Transverse colon (tissue), 4 donors: ENCODE results near the gene EXT2. TPM values are rescaled to one million over a fixed set of nuclear protein-coding genes. Genes with fewer than 3 reads are reported as not detected.

Experiments
- DNase-seq: peaks from one replicate; pipeline ENCODE4 v3.0.0-alpha.2; 2019
- H3K27ac ChIP-seq, 4 donors: fragments of 200-600 bp; sonication (generic); 2 replicates each; pipeline ENCODE4 v1.5.1; 2016 to 2018; ENCODE audit warnings: inconsistent platforms in 4 of 4
- H3K27me3 ChIP-seq: fragments of 200-600 bp; sonication (generic); 2 replicates; pipeline ENCODE4 v1.5.1; 2017; ENCODE audit warnings: inconsistent platforms
- H3K36me3 ChIP-seq, 4 donors: fragments of 200-600 bp; sonication (generic); 2 replicates each; pipeline ENCODE4 v1.5.1; 2017 to 2019; ENCODE audit warnings: inconsistent platforms in 4 of 4
- H3K4me1 ChIP-seq, 4 donors: fragments of 200-600 bp; sonication (generic); 2 replicates each; pipeline ENCODE4 v1.5.1; 2017 to 2020; ENCODE audit warnings: inconsistent platforms in 4 of 4
- H3K4me3 ChIP-seq, 4 donors: fragments of 200-600 bp; sonication (generic); 1 replicate in 1 of 4; 2 replicates in 3 of 4; pipeline versions ENCODE4 v1.5.1 to v1.6.1; 2017 to 2019; ENCODE audit warnings: inconsistent platforms in 4 of 4
- H3K9me3 ChIP-seq, 2 donors: fragments of 200-600 bp; sonication (generic); 2 replicates each; pipeline ENCODE4 v1.5.1; 2017 to 2019; ENCODE audit warnings: inconsistent platforms in 2 of 2
- CTCF ChIP-seq, 5 experiments: fragments of 200-600 bp in 3 of 5; fragments of 450-650 bp in 2 of 5; sonication (generic) in 3 of 5; IDR thresholded peaks; 1 replicate in 2 of 5; 2 replicates in 3 of 5; pipeline ENCODE4 v1.5.1; 2016 to 2017; ENCODE audit warnings: antibody characterized with exemption in 5 of 5, inconsistent platforms in 3 of 5, mild to moderate bottlenecking in 2 of 5, moderate library complexity in 1 of 5
- EP300 ChIP-seq: sonication (generic); formaldehyde crosslinking; IDR thresholded peaks from one replicate; pipeline ENCODE4 v1.6.1; 2017; ENCODE audit warnings: antibody characterized with exemption, low read depth
- POLR2A ChIP-seq: fragments of 450-650 bp; IDR thresholded peaks from one replicate; pipeline ENCODE4 v1.6.1; 2016; ENCODE audit warnings: antibody characterized with exemption, mild to moderate bottlenecking, moderate library complexity
- POLR2AphosphoS5 ChIP-seq, 3 donors: sonication (generic); formaldehyde crosslinking; IDR thresholded peaks; one replicate each; pipeline ENCODE4 v1.6.1; 2016; ENCODE audit warnings: antibody characterized with exemption in 3 of 3
- WGBS, 2 donors: methylation state at CpG; one replicate each; pipeline ENCODE4 v1.1.5; 2018; ENCODE audit warnings: low coverage in 1 of 2; 5-methylcytosine and 5-hydroxymethylcytosine counted together
- in situ Hi-C, 4 donors: fragments of 200-750 bp; cut with MboI; loops; one replicate each; pipeline versions ENCODE4 v1.15.0 to v1.15.1; 2017; ENCODE audit warnings: low sequenced_read_pairs in 3 of 4, low pct_ligation_motif_present in 1 of 4, low pct_unique_long_range_greater_than_20kb in 1 of 4
- intact Hi-C: fragments of 100-400 bp; cut with DNase I; formaldehyde crosslinking; loops from one replicate; pipeline ENCODE4 v1.15.1; 2023; ENCODE audit warnings: low total_unique reads
- total RNA-seq, 4 donors: library from RNA; depleted of rRNA; stranded (reverse); fragments of >200 nt; gene quantifications; one replicate each; pipeline ENCODE4 v1.1.0, GENCODE V29; 2016

The EXT2 gene
- total RNA-seq, 4 donors from 2014 or later, result 32.2 to 82.9 (median 59.6) TPM

DNA sequence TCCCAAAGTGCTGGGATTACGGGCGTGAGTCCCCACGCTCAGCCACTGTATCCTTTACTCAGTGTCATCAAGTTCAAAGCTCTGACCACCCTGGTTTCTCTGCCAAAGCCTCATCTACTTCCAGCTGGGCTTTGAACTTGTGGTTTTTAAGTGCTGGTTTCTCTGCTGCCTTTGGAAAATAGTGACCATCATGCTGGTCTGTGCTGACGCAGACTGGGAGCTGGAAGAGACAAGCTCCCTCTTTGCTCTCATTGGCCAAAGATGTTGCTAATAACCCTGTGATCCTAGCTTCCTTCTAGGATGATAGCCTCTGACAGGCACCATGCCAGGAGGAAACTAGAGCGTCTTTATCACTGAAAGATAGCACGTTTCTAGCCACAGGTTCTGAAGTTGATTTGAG lies 152.0 kb downstream of the EXT2 start:
- no peak overlapping the region for H3K4me3 ChIP-seq
- no peak overlapping the region for H3K27ac ChIP-seq
- TF ChIP-seq CTCF (IDR thresholded peaks at IDR 0.05) (no peak), POLR2AphosphoS5 (IDR thresholded peaks at IDR 0.05) (no peak), EP300 (no peak)

DNA sequence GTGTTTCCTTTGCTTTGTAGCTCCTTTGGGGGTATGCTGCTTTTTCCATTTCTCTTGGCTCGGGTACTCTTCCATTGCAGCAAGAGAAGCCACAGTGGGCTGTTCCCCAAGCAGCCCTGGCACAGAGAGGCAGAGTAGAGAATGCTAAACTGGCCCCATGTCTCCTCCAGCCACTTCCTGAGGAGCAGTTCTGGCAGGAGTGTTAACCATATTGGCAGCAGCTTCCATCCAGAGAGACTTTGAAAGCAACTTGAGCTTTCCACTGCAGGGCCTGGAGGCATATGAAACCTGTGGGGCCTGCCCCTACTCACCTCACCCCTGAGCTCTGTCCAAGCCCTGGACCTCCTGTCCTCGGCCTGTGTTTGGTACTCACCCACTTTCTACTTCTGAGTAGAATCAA lies 152.6 kb downstream of the EXT2 start:
- WGBS, 2 donors, result 93% methylated on average over 2 of the region's 2 CpGs; no CpG with 5 or more reads in 1 of the 2 donors
- H3K4me1 ChIP-seq, result no peaks in the 10 kb centered on the region
- H3K27ac ChIP-seq, result no peak overlapping the region
- H3K9me3 ChIP-seq, result peaks cover 11 to 12% of the 10 kb centered on the region in 2 donors
- H3K27me3 ChIP-seq, result no peaks in the 10 kb centered on the region
- DNase-seq, result no peak
- intact Hi-C loops (no loop called here), in situ Hi-C loops (no loop called here)
- no peak overlapping the region for H3K4me3 ChIP-seq
- TF ChIP-seq CTCF (IDR thresholded peaks at IDR 0.05), result no peak
- TF ChIP-seq POLR2A, result no peak
- no peak for TF ChIP-seq EP300
- no peak for TF ChIP-seq POLR2AphosphoS5 (IDR thresholded peaks at IDR 0.05)
- peaks cover 0 to 4% (median 0%) of the 10 kb centered on the region in 4 donors for H3K36me3 ChIP-seq

More for the DNA sequence above, 152.0 kb downstream of the EXT2 start:
- H3K9me3 ChIP-seq, result peaks cover 5 to 6% of the 10 kb centered on the region in 2 donors
- H3K4me1 ChIP-seq, result no peaks in the 10 kb centered on the region
- 74% methylated on average over 6 of the region's 6 CpGs; no CpG with 5 or more reads in 1 of the 2 donors for WGBS, 2 donors
- no peak for DNase-seq
- intact Hi-C loops (no loop called here), in situ Hi-C loops (no loop called here)
- no peaks in the 10 kb centered on the region for H3K27me3 ChIP-seq
- peaks cover 0 to 4% (median 0%) of the 10 kb centered on the region in 4 donors for H3K36me3 ChIP-seq

GRCh38 chr11:44250421-44250820 lies 154.9 kb downstream of the EXT2 start:
- Histone ChIP-seq H3K27ac (no peak overlapping the region), H3K9me3 (peaks cover 12 to 16% of the 10 kb centered on the region in 2 donors), H3K4me3 (no peak overlapping the region), H3K27me3 (no peaks in the 10 kb centered on the region), H3K36me3 (no peaks in the 10 kb centered on the region), H3K4me1 (no peaks in the 10 kb centered on the region)
- in situ Hi-C loops, result no loop called here
- no peak for DNase-seq
- 89 to 100% methylated on average over 3 to 6 of the region's 6 CpGs for WGBS, 2 donors
- no peak for TF ChIP-seq POLR2AphosphoS5 (IDR thresholded peaks at IDR 0.05)
- no peak for TF ChIP-seq CTCF (IDR thresholded peaks at IDR 0.05)
- TF ChIP-seq POLR2A, result no peak
- no peak for TF ChIP-seq EP300
- intact Hi-C loops, result no loop called here

GRCh38 chr11:44252999-44253602 lies 157.6 kb downstream of the EXT2 start:
- H3K36me3 ChIP-seq, result no peaks in the 10 kb centered on the region
- in situ Hi-C loops, result no loop called here
- no peaks in the 10 kb centered on the region for H3K27me3 ChIP-seq
- no peaks in the 10 kb centered on the region for H3K4me1 ChIP-seq
- no peak for DNase-seq
- no peak overlapping the region for H3K27ac ChIP-seq
- H3K4me3 ChIP-seq, result no peak overlapping the region
- 93 to 97% methylated on average over 2 of the region's 2 CpGs for WGBS, 2 donors
- TF ChIP-seq EP300 (no peak), POLR2A (no peak), POLR2AphosphoS5 (IDR thresholded peaks at IDR 0.05) (no peak), CTCF (IDR thresholded peaks at IDR 0.05) (no peak)
- H3K9me3 ChIP-seq, result peaks cover 12 to 16% of the 10 kb centered on the region in 2 donors
- intact Hi-C loops, result no loop called here
